ENCODE results near the gene LRRC74B.
"Not testable (repeated sequence)": the region's sequence is repeated elsewhere in the genome, so short reads cannot be mapped to it uniquely, and the experiment has no call there.

Gene LRRC74B

GRCh38 chr22:21045585-21046294 lies at the start of gene LRRC74B:
Gene LRRC74B (plus strand): TSS chr22:21045946. CDS start chr22:21045987, 41 bp downstream.
- peak; percentile 81 for DNase-seq

- DNase-seq, result no peak
Observed at GRCh38 chr22:20996031-20996410, 49.7 kb upstream of the LRRC74B start.

DNA sequence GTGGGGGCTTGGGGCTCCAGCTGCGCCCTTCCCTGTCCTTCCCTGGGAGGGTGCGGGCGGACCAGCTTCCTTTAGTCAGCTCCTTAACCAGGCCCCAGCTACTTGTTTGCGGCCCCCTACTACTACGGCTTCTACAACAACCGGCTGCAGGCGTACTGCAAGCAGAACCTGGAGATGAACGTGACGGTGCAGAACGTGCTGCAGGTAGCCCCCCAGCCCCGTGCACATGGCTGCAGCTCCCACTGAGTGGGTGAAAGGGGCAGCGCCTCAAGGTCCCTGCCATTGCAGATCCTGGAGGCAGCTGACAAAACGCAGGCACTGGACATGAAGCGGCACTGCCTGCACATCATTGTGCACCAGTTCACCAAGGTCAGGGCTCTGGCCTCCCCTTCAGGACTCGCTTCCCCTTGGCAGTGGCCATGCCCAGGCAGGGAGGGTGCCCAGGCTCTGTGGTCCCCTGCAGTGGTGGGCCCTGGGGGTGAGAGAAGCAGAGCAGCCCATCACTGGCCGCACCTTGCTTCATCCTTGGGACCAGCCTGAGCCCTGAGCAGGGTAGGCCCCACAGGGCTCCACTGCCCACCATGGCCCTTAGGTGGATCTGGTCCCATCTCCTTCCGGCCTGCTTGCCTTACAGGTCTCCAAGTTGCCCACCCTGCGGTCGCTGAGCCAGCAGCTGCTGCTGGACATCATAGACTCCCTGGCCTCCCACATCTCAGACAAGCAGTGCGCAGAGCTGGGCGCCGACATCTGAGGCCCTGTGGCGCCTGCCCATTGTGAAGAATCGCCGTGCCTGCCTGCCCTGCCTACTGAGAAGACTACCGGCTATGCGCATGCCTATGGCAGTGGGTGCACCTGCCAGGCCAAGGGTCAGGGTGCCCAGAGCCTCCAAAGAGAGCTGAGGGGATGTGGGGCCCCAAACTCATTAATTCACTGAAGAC lies 48.9 kb upstream of the LRRC74B start:
- no peak for DNase-seq

DNA sequence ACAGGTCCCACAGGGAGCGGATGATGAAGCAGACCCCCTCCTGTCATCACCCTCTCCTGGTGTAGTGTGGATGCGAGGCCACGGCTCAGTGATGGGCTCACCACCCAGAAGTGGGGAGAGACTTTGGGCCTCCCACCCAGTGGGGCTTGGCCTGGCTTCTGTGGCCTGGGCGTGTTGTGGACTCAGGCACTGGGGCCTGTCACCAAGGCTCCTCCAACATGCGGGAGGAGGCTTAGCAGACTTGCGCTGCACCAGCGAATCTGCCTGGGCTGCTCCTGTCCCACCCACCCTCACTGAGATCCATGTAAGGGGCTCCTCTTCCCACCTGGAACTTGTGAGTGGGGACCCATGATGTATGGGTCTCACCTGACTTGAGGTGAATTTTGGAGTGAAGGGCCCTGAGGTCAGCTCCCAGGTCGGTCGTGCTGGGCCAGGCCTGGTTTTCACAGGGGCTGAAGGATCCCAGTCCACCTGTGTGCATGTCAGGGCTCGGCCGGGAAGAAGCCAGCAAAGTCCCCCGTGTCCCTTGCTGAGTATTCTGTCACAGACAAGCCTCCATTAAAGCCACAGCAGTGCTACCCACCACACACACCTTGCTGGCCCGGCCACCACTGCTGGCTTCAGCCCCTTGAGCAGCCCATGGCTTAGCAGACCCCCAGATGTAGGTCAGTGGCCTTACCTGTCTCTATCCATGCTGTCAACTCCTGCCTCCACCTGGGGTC lies 48.0 kb upstream of the LRRC74B start:
- no peak for DNase-seq

GRCh38 chr22:20998411-20999336 lies 47.1 kb upstream of the LRRC74B start:
- DNase-seq, result no peak

- DNase-seq, result no peak
Observed at GRCh38 chr22:20999350-21000206, 46.2 kb upstream of the LRRC74B start.

DNA sequence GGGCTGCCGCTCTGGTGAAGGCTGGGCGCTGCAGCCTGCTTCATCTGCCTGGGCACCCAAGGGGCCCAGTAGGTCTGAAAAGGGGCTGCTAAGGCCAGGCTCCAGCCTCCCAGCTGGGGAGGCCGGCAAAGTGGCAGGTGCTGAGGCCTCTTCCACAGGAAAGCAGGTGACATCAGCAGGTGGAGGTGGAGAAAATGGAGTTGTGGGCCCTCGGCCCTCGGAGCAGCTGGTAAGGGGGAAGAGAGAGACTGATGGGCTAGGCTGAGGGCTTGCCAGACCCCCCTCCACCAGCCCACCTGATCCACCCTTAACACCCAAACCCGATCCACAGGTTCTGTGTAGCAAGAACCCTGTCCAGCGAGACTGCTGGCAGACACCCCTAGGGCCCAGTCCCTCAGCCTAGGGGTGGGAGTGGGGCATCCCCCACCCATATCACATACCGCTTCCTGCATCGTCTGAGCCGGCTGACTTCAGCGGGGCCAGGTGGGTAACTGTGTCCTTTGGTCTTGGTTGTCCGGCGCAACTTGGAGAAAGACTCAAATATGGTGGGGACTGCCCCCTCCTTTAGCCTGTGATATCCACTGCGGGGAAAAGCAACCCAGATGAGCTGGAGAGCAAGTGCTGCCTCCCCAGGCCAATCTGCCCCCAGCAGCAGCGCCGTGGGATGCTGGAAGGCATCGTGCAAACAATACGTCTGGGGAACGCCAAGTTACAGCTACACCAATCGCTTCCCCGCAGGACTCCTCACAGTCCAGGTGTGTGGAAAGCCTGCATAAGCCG lies 45.3 kb upstream of the LRRC74B start:
- no peak for DNase-seq

DNA sequence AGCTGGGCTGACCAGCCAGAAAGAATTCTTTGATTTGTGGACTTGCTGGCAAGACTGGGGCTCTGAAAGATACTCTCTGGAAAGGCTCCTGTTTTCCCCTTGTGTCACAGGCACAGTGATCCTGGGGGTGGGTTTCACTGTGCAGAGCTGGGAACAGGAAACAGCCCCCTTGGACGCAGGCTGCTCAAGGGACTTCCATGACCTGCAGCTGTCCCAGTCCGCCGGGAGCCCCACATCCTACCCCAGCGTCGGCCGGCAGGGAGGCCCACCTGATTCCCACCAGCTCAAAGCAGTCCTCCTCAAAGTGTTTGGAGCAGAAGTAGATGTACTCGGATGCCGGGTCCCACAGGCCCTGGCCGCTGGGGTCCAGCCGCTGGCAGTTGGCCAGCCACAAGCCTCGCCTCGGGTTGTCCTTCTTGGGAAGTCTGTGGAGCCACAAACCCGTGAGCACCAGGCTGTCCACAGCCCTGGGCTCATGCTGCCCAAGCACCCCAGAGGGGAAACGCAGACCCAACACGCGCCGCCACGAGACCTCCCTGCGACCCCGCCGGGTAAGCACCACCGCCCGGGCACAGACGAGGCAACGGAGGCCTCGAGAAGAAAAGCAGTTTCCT lies 44.7 kb upstream of the LRRC74B start:
- no peak for DNase-seq

- peak; percentile 96 for DNase-seq
Observed at GRCh38 chr22:21001601-21002325, 44.0 kb upstream of the LRRC74B start, which contains the start of gene THAP7. Gene THAP7 (minus strand): TSS chr22:21002118. CDS start chr22:21001911, 207 bp downstream.

DNA sequence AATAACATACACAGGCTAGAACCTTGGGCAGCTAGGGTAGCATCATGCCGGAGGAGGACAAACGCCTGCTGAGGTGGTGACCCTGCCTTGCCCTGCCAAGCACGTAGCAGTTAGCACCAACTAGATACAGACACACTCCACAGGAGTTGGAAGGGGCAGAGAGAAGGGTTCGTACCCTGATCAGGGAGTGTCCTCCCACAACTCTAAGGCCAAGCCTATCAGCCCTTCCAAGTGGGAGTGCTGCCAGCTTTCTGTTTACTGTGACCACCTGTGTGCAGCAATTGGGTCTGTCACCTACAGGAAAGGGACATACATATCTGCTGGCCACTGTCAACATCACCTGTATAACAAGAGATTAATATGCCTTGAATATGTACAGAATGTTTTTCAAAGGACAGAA lies 42.0 kb upstream of the LRRC74B start:
- no peak for DNase-seq

- DNase-seq, result not testable (repeated sequence)
Observed at GRCh38 chr22:21009208-21009607, 36.5 kb upstream of the LRRC74B start.

DNA sequence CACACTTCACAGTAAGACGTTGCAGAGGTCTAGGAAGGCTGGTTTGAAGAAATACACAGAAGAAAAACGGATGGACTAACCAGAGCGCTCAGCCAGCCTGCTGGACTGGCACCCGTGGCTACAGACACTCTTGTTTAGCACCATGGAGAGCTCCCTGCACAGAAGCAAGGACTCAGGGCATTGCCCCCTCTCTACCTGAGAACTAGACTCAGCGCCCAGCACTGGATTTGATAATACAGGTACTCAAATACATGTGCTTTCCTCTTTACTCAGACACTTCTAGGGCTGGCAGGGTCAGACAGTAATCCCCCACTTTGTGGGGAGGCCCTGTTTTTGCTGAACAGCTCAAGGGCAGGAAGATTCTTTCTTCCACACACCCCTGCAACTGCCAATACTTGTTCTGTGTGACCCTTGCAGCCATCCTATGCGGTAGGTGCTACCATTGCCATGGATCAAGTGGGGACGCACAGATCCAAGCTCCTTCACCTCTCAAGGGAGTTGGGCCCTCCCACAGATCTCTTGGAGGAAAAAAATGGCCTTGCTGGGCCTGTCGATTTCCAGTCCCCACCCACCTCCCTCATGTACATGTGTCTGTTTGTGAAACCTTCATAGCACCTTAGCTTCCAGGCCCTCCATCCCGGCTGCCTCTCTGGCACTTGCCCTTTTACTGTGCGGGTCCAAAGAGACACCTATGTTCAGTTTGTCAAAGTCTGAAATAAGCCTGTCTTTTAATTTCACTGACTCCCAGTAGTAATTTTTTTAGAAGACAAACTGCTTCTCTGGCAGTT lies 35.9 kb upstream of the LRRC74B start:
- no peak for DNase-seq

DNA sequence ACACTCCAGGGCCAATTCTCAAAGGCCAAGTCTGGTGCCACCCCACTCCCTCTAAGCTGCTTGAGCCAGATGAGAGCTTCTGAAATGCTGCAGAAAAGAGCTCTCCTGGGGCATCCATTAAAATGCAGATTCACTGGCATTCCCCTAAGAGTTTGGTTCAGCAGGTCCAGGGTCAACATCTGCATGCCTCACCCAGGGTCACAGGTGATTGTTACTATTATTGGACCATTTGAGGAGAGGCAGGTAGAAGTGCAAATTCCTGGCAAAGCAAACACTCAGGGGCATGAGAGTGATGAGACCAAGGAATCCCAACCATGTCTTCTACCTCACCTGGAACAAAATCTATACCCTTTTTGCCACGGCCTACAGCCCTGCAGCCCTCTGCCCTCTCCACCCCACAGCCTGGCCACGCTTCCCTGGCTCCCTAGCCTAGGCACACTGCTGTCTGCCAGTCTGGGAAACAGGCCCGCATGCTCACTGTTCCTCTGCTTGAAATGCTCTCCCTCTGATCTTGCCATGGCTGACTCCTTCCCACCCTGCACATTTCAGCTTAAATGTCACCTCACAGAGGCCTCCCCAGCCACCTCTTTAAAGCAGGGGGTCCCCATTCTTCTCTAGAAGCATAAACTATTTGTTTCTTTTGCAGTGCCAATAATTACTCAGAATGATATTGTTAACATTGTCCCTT lies 35.2 kb upstream of the LRRC74B start:
- no peak for DNase-seq

DNA sequence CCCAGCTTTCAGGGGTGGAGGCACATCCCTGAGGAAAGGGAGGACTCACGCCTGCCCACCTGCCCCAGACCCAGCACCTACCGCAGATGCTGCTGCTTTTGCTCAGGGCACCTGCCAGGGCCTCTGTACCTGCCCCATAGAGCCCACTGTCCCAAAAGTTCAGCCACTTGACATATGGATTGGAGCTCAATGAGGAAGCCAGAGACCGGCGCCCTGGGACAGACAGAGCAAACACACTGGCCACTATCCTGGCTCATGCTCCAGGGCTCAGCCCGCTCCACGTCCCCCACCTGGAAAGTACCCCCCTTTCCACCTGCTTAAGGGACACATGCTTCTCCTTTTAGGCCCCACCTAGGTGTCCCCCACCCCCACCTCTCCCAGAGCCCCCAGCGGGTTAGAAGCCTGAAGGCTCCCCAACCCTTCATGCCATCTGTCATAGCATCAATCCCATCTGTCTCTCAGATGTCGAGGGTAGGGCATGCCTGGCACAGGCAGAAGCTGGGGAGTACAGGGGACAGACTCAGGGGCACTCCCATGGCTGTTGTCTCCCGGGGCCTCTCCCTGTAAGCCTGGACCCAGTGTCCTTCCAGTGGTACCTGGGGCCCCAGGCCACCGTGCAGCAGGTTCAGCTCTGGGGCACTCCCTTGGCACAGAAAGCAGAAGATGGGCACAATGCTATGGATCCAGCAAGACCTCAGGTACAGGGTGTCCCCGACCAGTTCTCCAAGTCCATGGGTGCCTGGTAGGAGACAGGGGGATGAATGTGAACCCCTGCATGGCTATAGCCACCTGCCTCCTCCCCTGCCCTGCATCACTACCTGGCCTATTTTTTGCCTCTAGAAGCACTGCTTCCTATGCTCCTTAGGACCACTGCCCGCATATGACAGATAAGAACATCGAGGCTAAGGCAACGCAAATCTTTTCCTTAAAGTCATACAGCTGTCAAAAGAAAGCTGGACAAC lies 33.0 kb upstream of the LRRC74B start:
- DNase-seq, result no peak

DNA sequence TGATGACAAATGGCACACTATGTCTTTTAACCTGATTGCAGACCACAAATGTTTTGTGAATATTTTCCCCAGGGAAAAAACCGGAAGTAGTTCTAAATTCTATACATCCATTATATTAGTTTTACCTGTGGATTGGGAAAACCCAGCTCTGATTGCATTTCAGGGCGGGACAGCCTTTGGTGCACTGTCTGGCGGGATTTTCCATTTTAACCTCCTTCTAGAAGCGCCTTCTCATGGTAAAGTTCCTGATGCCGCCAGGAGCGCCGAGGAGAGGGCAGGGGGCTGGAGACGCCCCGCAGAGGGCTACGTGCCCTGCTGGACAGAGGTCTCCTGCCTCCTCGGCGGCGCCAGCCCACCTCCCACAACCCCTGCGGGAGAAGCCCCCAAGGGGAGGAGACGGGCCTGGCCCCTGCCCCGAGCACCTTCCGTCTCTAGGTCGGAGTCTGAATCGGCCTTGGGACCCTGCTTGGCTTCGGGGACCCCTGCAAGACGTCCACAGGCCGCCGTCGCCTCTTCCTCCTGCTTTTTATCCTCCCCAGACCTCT lies 32.0 kb upstream of the LRRC74B start:
- no peak for DNase-seq

GRCh38 chr22:21014202-21014725 lies 31.5 kb upstream of the LRRC74B start:
- DNase-seq, result peak; percentile 93

All from CD4-positive, alpha-beta T cell treated with Interferon gamma for 1 hour (primary cell).